ENCODE measurements around the gene CDKAL1.

Gene CDKAL1

DNA sequence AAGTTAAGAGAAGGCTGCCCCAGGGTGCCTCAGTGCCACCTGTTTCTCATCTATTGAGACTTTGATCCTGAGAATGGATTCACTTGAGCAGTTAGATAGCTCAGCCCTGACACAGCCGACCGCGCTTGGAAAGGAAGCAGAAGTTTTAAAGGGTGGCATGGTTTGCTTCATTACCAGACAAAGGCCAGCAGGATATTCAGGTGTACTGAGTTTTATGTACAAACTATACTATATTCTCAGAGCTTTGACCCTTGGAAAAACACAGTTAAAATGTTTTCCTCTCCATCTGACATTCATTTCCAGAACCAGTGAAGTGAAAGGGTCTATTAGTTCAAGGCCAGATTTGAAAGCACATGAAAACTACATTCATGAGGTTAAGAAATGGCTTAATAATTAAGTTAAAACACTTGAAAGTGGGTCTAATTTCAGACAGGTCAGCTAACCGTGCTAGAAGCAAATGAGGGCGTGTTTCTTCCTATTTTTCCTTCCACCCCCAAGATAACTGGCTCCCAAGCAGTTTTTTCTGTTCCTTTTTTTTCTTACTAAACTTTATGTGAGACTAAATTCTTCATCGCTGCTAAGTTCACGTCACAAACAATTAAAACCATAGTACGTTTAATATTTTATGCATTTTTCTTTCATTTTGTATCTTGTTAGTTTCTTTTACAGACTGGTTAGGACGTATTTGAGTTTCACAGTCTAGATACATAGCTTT lies 674.0 kb downstream of the CDKAL1 start:
- H3K36me3 ChIP-seq (ENCODE audit: control insufficient read depth, insufficient read depth, low read length), result no peaks in the 10 kb centered on the region
- H3K27ac ChIP-seq (ENCODE audit: low read depth, low read length), result no peak overlapping the region
- H3K27me3 ChIP-seq (ENCODE audit: control insufficient read depth, insufficient read depth, low read length), result no peaks in the 10 kb centered on the region
- no peak overlapping the region for H3K9ac ChIP-seq (ENCODE audit: low read depth, low read length)
- H3K4me3 ChIP-seq (ENCODE audit: low read depth, low read length), result no peak overlapping the region
- H3K4me1 ChIP-seq (ENCODE audit: control insufficient read depth, insufficient read depth, low read length), result no peaks in the 10 kb centered on the region
- H3K9me3 ChIP-seq (ENCODE audit: control insufficient read depth, insufficient read depth, low read length), result no peaks in the 10 kb centered on the region

DNA sequence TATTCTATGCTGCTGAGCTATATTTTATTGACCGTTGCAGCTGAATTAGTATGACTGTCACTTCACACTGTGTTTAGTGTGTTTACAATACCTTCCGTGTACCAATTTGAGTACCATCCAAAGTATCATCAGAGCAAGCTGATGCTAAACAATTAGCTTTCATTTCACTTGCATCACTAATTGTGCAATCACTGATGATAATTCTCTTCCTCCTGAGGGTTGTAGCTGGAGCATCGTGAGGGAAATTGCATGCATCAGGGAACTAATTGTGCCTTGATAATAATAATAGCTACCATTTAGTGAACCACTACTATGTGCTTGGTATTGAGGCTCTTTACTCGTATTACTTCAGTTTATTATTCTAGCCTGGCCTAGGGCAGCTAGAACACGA lies 674.5 kb downstream of the CDKAL1 start:
- Histone ChIP-seq H3K27me3 (ENCODE audit: control insufficient read depth, insufficient read depth, low read length) (no peaks in the 10 kb centered on the region), H3K4me1 (ENCODE audit: control insufficient read depth, insufficient read depth, low read length) (no peaks in the 10 kb centered on the region)

DNA sequence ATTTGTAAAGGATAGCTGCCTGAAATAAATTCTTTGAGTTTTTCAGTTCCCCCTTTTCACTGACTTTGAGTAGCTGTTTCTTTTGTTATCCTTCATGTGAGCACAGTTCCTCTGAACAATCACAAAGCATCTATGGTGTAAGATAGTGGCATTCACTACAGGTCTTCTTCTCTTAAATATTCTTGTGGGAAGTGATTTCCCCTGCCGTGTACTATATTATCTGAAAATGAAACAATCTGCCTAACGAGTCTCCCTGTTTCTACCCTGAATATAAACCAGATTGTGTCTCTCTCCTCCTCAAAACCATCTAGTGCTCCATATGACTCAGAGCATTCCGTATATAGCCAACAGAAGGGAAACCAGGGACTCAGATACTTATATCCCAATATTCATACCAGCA lies 679.2 kb downstream of the CDKAL1 start:
- no peaks in the 10 kb centered on the region for H3K27me3 ChIP-seq (ENCODE audit: control insufficient read depth, insufficient read depth, low read length)
- no peak overlapping the region for H3K9ac ChIP-seq (ENCODE audit: low read depth, low read length)
- no peaks in the 10 kb centered on the region for H3K36me3 ChIP-seq (ENCODE audit: control insufficient read depth, insufficient read depth, low read length)
- H3K4me1 ChIP-seq (ENCODE audit: control insufficient read depth, insufficient read depth, low read length), result no peaks in the 10 kb centered on the region
- no peak overlapping the region for H3K4me3 ChIP-seq (ENCODE audit: low read depth, low read length)
- H3K9me3 ChIP-seq (ENCODE audit: control insufficient read depth, insufficient read depth, low read length), result peaks cover 3% of the 10 kb centered on the region; the same call in 1 of the 2 replicates
- H3K27ac ChIP-seq (ENCODE audit: low read depth, low read length), result no peak overlapping the region

More for the DNA sequence above, 674.5 kb downstream of the CDKAL1 start:
- Histone ChIP-seq H3K36me3 (ENCODE audit: control insufficient read depth, insufficient read depth, low read length) (no peaks in the 10 kb centered on the region), H3K9me3 (ENCODE audit: control insufficient read depth, insufficient read depth, low read length) (no peaks in the 10 kb centered on the region), H3K27ac (ENCODE audit: low read depth, low read length) (no peak overlapping the region), H3K4me3 (ENCODE audit: low read depth, low read length) (no peak overlapping the region), H3K9ac (ENCODE audit: low read depth, low read length) (no peak overlapping the region)

DNA sequence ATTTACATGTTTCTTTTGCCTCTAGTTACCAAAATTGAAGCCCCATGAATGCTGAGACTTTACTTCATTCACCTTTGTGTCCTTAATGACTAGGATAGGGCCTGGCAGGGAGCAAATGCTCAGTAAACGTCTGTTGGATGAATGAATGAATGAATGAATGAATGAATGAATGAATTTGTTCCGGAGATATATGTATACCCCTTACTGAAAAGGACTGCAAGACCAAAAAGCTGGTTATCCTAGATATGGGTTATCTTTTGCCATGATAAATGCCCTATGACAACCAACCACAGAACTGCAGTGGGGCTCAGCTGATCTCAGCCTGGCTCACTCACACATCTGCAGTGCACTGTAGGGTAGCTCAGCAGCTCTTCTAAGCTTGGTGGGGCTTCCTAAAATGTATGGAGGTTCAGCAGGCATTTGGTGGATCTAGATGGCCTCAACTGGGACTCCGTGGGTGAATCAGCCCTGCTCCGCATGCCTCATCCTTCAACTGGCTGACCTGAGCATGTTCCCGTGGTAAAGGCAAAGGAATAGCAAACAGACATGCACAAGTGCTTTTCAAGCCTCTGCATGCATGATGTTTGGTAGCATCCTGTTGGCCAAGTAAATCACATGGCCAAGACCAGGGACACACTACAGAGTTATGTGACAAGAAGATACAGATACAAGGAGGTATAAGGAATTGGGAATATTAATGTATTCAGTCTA lies 680.6 kb downstream of the CDKAL1 start:
- Histone ChIP-seq H3K27ac (ENCODE audit: low read depth, low read length) (no peak overlapping the region), H3K36me3 (ENCODE audit: control insufficient read depth, insufficient read depth, low read length) (no peaks in the 10 kb centered on the region), H3K4me1 (ENCODE audit: control insufficient read depth, insufficient read depth, low read length) (no peaks in the 10 kb centered on the region), H3K27me3 (ENCODE audit: control insufficient read depth, insufficient read depth, low read length) (no peaks in the 10 kb centered on the region), H3K9ac (ENCODE audit: low read depth, low read length) (no peak overlapping the region), H3K4me3 (ENCODE audit: low read depth, low read length) (no peak overlapping the region), H3K9me3 (ENCODE audit: control insufficient read depth, insufficient read depth, low read length) (peaks cover 3% of the 10 kb centered on the region; the same call in 1 of the 2 replicates)

DNA sequence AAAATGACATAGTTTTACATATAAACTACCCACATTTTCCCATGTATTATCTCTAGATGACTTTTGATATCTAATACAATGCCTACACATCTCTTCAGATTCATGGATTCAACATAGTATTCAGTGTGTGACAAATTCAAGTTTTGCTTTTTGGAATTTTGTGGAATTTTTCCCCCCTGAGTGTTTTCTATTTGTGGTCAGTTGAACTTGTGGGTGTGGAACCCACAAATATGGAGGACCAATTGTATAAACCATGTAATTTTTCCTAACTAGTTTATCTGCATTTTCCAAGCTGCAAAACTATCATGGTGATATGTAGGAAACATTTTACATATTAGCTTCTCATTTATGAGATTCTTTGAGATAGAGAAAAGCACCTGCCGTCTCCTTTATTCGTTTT lies 685.0 kb downstream of the CDKAL1 start:
- Histone ChIP-seq H3K27me3 (ENCODE audit: control insufficient read depth, insufficient read depth, low read length) (no peaks in the 10 kb centered on the region), H3K27ac (ENCODE audit: low read depth, low read length) (no peak overlapping the region)

DNA sequence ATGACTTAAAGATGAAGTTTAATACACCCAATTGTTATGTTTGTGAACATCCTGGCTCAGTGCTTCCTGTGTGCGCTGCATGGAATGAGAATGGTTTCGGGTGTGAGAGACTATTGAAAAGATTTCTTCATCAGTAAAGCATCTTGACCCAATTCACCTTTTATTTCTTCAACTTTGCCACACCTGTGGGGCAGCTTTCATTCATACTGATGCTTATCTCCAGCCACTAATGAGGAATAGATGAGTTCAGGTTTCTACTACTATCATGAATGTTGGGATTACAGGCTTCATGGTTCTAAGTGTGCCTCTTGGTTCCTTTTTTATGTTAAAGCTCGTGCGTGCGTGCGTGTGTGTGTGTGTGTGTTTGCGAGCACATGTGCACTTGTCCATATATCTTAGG lies 685.6 kb downstream of the CDKAL1 start:
- no peaks in the 10 kb centered on the region for H3K27me3 ChIP-seq (ENCODE audit: control insufficient read depth, insufficient read depth, low read length)

More for the DNA sequence above, 685.0 kb downstream of the CDKAL1 start:
- Histone ChIP-seq H3K9ac (ENCODE audit: low read depth, low read length) (no peak overlapping the region), H3K36me3 (ENCODE audit: control insufficient read depth, insufficient read depth, low read length) (no peaks in the 10 kb centered on the region), H3K9me3 (ENCODE audit: control insufficient read depth, insufficient read depth, low read length) (peaks cover 3% of the 10 kb centered on the region; the same call in 1 of the 2 replicates), H3K4me1 (ENCODE audit: control insufficient read depth, insufficient read depth, low read length) (peaks cover 6% of the 10 kb centered on the region; the same call in 1 of the 2 replicates), H3K4me3 (ENCODE audit: low read depth, low read length) (no peak overlapping the region)

DNA sequence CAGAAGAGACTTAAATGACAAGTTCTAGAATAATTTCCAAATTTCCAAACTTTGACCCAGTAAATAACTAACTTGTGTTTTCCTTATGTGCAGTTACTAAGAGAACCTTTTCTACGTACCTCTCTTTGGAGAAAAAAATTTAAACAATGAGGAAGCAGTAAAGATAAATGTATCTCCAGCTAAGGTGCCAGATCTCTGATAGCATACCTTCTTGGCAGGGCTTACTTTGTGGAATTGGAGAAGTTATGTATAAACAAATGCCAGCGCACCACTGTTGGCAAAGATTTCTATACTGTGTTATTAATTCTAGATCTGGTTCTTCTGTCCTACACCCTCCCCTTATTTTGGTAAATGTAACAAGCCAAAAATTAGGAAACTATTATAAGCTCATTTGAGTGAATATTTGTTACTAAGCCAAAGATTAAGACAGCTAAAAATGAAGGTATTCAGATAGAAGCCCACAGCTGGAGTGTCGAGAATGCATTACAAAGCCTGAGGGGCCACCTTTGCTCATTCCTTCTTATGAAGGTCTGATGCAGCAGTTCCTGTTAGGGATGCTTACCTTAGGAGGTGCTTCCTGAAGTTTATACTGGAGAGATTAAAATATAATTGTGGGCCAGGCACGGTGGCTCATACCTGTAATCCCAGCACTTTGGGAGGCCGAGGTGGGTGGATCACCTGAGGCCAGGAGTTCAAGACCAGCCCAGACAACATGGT lies 686.2 kb downstream of the CDKAL1 start:
- Histone ChIP-seq H3K27me3 (ENCODE audit: control insufficient read depth, insufficient read depth, low read length) (no peaks in the 10 kb centered on the region), H3K9me3 (ENCODE audit: control insufficient read depth, insufficient read depth, low read length) (peaks cover 3% of the 10 kb centered on the region; the same call in 1 of the 2 replicates), H3K27ac (ENCODE audit: low read depth, low read length) (no peak overlapping the region), H3K4me3 (ENCODE audit: low read depth, low read length) (no peak overlapping the region), H3K4me1 (ENCODE audit: control insufficient read depth, insufficient read depth, low read length) (peaks cover 6% of the 10 kb centered on the region; the same call in 1 of the 2 replicates), H3K9ac (ENCODE audit: low read depth, low read length) (no peak overlapping the region), H3K36me3 (ENCODE audit: control insufficient read depth, insufficient read depth, low read length) (no peaks in the 10 kb centered on the region)

More for the DNA sequence above, 685.6 kb downstream of the CDKAL1 start:
- H3K9me3 ChIP-seq (ENCODE audit: control insufficient read depth, insufficient read depth, low read length), result peaks cover 3% of the 10 kb centered on the region; the same call in 1 of the 2 replicates
- H3K9ac ChIP-seq (ENCODE audit: low read depth, low read length), result no peak overlapping the region
- no peak overlapping the region for H3K27ac ChIP-seq (ENCODE audit: low read depth, low read length)
- H3K36me3 ChIP-seq (ENCODE audit: control insufficient read depth, insufficient read depth, low read length), result no peaks in the 10 kb centered on the region
- no peak overlapping the region for H3K4me3 ChIP-seq (ENCODE audit: low read depth, low read length)
- H3K4me1 ChIP-seq (ENCODE audit: control insufficient read depth, insufficient read depth, low read length), result peaks cover 6% of the 10 kb centered on the region; the same call in 1 of the 2 replicates

DNA sequence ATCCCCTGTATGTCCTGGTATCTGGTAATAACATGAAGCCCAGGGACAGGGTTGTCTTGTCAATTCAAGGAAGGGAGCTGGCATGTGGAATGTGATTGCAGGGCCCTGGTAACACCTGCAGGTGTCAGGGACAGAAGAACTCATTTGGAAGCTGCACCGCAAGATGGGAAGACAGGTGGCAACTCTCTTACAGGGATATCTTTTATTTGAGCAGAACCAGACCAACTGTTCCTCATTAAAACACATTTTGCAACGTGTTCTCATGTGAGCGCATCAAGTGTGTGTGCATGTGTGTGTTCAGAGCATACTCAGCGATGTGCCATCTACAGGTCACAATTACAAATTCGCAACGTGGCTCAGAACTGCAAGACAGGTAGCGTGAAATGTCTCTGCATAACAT lies 688.4 kb downstream of the CDKAL1 start:
- no peaks in the 10 kb centered on the region for H3K36me3 ChIP-seq (ENCODE audit: control insufficient read depth, insufficient read depth, low read length)
- H3K27ac ChIP-seq (ENCODE audit: low read depth, low read length), result no peak overlapping the region
- no peaks in the 10 kb centered on the region for H3K27me3 ChIP-seq (ENCODE audit: control insufficient read depth, insufficient read depth, low read length)
- H3K9ac ChIP-seq (ENCODE audit: low read depth, low read length), result no peak overlapping the region
- peaks cover 3% of the 10 kb centered on the region; the same call in 1 of the 2 replicates for H3K9me3 ChIP-seq (ENCODE audit: control insufficient read depth, insufficient read depth, low read length)
- peaks cover 6% of the 10 kb centered on the region; the same call in 1 of the 2 replicates for H3K4me1 ChIP-seq (ENCODE audit: control insufficient read depth, insufficient read depth, low read length)
- no peak overlapping the region for H3K4me3 ChIP-seq (ENCODE audit: low read depth, low read length)

DNA sequence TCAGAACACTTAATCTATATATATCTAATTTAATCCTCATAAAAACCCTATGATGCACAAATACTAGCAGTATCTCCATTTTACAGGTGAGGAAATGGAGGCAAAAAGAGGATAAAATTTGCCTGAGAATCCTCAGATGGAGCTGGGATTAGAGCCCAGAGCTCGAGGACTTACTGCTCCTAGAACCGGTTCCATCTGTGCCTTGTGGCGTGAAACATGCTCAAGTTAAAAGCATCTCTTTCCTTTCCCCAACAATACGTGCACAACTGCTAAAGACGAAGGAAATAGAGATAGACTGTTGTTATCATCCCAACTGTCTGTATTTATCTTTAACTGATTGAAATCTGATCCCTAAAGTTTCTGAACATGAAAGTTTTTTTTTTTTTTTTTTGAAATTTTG lies 691.7 kb downstream of the CDKAL1 start:
- no peak overlapping the region for H3K9ac ChIP-seq (ENCODE audit: low read depth, low read length)
- H3K9me3 ChIP-seq (ENCODE audit: control insufficient read depth, insufficient read depth, low read length), result no peaks in the 10 kb centered on the region
- no peaks in the 10 kb centered on the region for H3K36me3 ChIP-seq (ENCODE audit: control insufficient read depth, insufficient read depth, low read length)
- no peaks in the 10 kb centered on the region for H3K4me1 ChIP-seq (ENCODE audit: control insufficient read depth, insufficient read depth, low read length)
- no peak overlapping the region for H3K4me3 ChIP-seq (ENCODE audit: low read depth, low read length)
- H3K27ac ChIP-seq (ENCODE audit: low read depth, low read length), result no peak overlapping the region
- H3K27me3 ChIP-seq (ENCODE audit: control insufficient read depth, insufficient read depth, low read length), result no peaks in the 10 kb centered on the region

DNA sequence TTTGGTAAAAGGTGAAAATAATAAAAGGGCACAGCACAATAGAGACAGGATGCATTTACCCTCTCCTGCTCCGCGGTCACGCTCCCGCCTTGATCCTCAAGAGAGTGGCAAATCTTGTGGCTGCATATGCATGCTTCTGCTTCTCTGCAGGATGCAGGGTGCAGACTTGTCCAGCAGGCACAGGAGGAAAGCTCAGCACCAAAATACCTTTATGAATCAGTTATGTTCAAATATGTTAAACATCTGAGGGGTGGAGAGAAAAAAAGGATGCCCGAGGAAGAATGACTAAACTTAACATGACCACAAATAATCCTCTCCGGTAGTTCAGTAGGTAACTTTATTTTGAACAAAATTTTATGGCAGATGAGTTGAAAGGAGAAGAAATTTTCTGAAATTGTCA lies 693.2 kb downstream of the CDKAL1 start:
- Histone ChIP-seq H3K9me3 (ENCODE audit: control insufficient read depth, insufficient read depth, low read length) (no peaks in the 10 kb centered on the region), H3K9ac (ENCODE audit: low read depth, low read length) (no peak overlapping the region), H3K27me3 (ENCODE audit: control insufficient read depth, insufficient read depth, low read length) (no peaks in the 10 kb centered on the region), H3K36me3 (ENCODE audit: control insufficient read depth, insufficient read depth, low read length) (no peaks in the 10 kb centered on the region), H3K27ac (ENCODE audit: low read depth, low read length) (no peak overlapping the region), H3K4me3 (ENCODE audit: low read depth, low read length) (no peak overlapping the region), H3K4me1 (ENCODE audit: control insufficient read depth, insufficient read depth, low read length) (no peaks in the 10 kb centered on the region)

DNA sequence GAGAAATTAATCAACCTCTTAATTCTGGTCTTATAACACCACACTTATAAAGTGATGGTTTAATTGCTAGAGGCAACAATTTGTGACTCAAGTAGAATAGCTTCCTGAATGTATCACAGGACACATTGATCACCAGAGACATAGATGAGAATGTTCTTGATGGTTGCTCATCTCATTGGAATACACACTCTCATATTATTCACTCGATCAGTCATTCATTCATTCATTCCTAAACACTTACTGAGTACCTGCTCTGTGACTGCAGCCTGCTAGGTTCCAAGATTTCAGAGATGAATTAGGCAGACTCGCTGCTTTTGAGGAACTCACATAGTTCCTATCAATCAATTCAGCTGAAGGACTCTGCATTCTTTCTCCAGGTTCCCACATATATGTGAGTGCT lies 694.2 kb downstream of the CDKAL1 start:
- H3K27me3 ChIP-seq (ENCODE audit: control insufficient read depth, insufficient read depth, low read length), result no peaks in the 10 kb centered on the region
- H3K9ac ChIP-seq (ENCODE audit: low read depth, low read length), result no peak overlapping the region
- H3K36me3 ChIP-seq (ENCODE audit: control insufficient read depth, insufficient read depth, low read length), result no peaks in the 10 kb centered on the region
- H3K4me1 ChIP-seq (ENCODE audit: control insufficient read depth, insufficient read depth, low read length), result no peaks in the 10 kb centered on the region
- no peak overlapping the region for H3K27ac ChIP-seq (ENCODE audit: low read depth, low read length)
- no peak overlapping the region for H3K4me3 ChIP-seq (ENCODE audit: low read depth, low read length)
- H3K9me3 ChIP-seq (ENCODE audit: control insufficient read depth, insufficient read depth, low read length), result no peaks in the 10 kb centered on the region

Data from HUES48 (cell line).